ENCODE data around the gene IL17REL. TPM values are rescaled to one million over a fixed set of nuclear protein-coding genes. Genes with fewer than 3 reads are reported as not detected.

Gene IL17REL
- total RNA-seq, 4 donors from 2014 or later = not detected

DNA sequence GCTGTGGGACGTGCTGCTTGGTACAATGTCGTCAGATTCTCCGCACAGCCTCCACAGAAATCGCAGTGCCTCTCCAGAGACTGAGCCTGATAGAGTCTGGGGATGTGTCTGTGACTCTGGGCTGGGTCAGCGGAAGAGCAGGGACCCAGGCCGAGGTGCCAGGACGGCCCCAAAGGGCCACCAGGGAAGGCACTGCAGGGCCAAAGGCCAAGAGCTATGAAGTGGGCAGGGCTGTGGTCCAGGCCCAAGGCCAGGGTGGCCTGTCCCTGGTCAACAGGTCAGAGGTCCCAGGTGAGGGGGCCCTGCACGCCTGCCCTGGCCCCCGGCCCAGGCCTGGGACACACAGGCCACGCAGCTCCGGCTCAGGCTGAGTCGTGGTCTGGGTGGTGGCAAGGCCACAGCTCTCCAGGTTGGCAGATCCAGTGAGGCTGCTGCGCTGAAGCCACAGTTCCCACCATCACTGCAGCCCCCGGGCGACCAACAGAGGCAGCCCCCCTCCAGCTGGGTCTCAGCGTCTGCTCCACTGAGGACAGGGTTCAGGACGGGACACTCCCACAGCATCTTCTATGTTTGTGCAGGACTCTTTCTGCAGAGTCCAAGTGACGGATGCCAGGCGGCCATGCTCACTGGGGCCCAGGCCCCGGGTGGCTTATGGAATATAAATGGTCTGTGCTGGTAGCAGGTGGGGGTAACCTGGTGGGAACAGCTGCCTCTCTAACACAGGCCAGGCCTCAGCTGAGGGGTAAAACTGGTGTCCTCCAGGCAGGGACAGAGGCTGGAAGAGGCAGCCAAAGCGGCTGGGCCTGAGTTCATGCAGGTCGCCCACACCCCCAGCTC, 56.8 kb downstream of the IL17REL start:
- no peak for TF ChIP-seq POLR2A (IDR thresholded peaks at IDR 0.05)
- TF ChIP-seq, protein P1, sequence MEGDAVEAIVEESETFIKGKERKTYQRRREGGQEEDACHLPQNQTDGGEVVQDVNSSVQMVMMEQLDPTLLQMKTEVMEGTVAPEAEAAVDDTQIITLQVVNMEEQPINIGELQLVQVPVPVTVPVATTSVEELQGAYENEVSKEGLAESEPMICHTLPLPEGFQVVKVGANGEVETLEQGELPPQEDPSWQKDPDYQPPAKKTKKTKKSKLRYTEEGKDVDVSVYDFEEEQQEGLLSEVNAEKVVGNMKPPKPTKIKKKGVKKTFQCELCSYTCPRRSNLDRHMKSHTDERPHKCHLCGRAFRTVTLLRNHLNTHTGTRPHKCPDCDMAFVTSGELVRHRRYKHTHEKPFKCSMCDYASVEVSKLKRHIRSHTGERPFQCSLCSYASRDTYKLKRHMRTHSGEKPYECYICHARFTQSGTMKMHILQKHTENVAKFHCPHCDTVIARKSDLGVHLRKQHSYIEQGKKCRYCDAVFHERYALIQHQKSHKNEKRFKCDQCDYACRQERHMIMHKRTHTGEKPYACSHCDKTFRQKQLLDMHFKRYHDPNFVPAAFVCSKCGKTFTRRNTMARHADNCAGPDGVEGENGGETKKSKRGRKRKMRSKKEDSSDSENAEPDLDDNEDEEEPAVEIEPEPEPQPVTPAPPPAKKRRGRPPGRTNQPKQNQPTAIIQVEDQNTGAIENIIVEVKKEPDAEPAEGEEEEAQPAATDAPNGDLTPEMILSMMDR (IDR thresholded peaks at IDR 0.05) = no peak
- no peak overlapping the region for H3K4me3 ChIP-seq
- 96 to 100% methylated on average over 2 to 4 of the region's 22 CpGs for WGBS, 2 donors
- intact Hi-C loops (cut with DNase I) = no loop called here
- no peaks in the 10 kb centered on the region for H3K27me3 ChIP-seq
- no peak for DNase-seq
- H3K36me3 ChIP-seq = no peaks in the 10 kb centered on the region
- no peaks in the 10 kb centered on the region for H3K9me3 ChIP-seq
- H3K4me1 ChIP-seq = peaks cover 41 to 81% (median 45%) of the 10 kb centered on the region in 3 donors
- peak overlapping the region in 2 of 4 donors; percentile 65 to 89 for H3K27ac ChIP-seq

DNA sequence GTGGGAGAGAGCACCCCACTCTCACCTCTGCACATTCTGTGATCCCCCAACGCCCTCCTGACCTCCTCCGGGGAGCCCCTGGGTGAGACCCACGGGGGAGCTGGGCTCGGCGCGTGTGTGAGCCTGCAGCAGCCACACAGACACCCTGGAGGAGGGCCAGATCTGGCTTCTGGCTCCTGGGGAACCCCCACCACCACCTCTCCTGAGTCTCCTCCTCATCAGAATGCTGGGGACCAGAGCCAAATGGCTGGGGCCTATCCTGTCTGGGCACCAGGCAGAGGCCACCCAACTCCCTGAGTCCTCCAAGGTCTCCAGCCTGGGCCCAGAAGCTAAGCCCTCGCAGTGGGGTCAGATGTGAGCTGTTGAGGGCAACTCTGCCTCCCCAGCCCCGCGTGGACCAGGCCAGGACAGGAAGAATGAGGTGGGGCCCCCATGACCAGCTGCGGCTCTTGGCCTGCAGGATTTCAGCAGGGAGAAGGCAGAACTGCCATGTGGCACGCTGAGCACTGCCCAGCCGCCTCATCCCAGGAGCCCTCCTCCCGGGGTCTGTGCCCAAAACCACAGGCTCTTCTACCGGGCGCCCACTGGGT, 57.5 kb downstream of the IL17REL start:
- no peak overlapping the region for H3K4me3 ChIP-seq
- WGBS, 2 donors = 80% methylated on average over 2 of the region's 15 CpGs; no CpG with 5 or more reads in 1 of the 2 donors
- no peaks in the 10 kb centered on the region for H3K27me3 ChIP-seq
- no peaks in the 10 kb centered on the region for H3K9me3 ChIP-seq
- intact Hi-C loops (cut with DNase I) = no loop called here
- peaks cover 45 to 88% (median 49%) of the 10 kb centered on the region in 3 donors for H3K4me1 ChIP-seq
- DNase-seq = no peak
- H3K27ac ChIP-seq = peak overlapping the region in 2 of 4 donors; percentile 65 to 89
- no peaks in the 10 kb centered on the region for H3K36me3 ChIP-seq
- TF ChIP-seq, protein P1 (IDR thresholded peaks at IDR 0.05) = no peak

DNA sequence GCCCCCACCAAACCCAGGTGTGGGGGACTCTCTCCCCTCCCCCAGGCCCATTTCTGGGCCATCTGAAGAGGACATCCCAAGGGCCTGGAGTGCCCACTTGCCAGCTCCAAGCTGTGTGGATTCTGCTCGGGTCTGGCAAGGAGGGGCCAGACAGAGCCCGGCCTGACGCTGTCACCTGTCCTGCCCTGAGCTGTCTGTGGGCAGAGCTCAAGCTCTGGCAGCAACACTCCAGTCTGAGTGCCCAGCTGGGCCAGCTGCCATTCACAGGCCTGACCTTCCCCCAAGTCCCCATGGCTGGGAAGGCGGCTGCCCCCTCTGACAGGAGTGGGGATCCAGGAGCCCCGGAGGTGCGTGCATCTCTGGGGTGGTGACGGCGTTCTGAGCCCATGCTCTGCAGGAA, 58.2 kb downstream of the IL17REL start:
- H3K9me3 ChIP-seq = no peaks in the 10 kb centered on the region
- peaks cover 45 to 88% (median 51%) of the 10 kb centered on the region in 3 donors for H3K4me1 ChIP-seq
- no peaks in the 10 kb centered on the region for H3K36me3 ChIP-seq
- no peak for TF ChIP-seq POLR2A (IDR thresholded peaks at IDR 0.05)
- TF ChIP-seq, protein P1 (IDR thresholded peaks at IDR 0.05) = no peak
- H3K4me3 ChIP-seq = no peak overlapping the region
- no peak for DNase-seq
- H3K27ac ChIP-seq = peak overlapping the region in 3 of 4 donors; percentile 14 to 89 (median 65)
- WGBS, 2 donors = 70% methylated on average over 2 of the region's 8 CpGs; no CpG with 5 or more reads in 1 of the 2 donors
- intact Hi-C loops (cut with DNase I) = no loop called here
- no peaks in the 10 kb centered on the region for H3K27me3 ChIP-seq

DNA sequence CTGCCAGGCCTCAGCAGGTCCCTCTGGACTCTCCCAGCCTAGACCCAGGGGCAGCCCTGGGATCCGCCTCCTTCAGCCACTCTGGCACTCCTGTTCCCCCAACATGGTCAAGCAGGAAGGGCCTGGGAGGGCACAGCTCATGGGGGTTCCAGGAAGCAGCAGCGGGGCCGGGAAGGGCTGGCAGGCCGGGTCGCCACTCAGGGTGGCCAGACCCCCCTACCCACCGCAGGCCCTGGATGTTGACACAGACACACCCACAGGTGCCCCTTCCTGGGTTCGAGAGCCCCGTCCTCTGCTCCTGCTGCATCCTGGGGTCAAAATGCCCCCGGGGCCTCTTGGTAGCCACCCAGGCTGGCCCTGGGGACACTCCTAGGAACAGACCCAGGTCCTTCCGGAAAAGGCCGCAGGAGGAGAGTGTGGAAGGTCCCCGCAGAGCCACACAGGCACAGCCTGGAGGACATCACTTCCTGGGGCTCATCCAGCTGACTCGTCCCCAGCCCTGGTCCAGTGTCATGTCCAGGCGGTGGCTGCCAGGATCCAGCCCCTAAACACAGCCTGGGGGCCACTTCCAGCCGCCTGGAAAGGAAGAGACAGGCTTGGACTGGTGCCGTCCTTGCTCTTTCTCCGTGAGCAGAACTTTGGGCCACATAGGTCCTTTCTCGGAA, 58.8 kb downstream of the IL17REL start:
- H3K9me3 ChIP-seq = no peaks in the 10 kb centered on the region
- no peaks in the 10 kb centered on the region for H3K27me3 ChIP-seq
- H3K4me1 ChIP-seq = peaks cover 50 to 88% (median 54%) of the 10 kb centered on the region in 3 donors
- H3K4me3 ChIP-seq = no peak overlapping the region
- TF ChIP-seq, protein P1 (IDR thresholded peaks at IDR 0.05) = no peak
- TF ChIP-seq POLR2A (IDR thresholded peaks at IDR 0.05) = no peak
- H3K27ac ChIP-seq = peak overlapping the region in 3 of 4 donors; percentile 14 to 89 (median 65)
- DNase-seq = no peak
- 60% methylated on average over 11 of the region's 18 CpGs; no CpG with 5 or more reads in 1 of the 2 donors for WGBS, 2 donors
- intact Hi-C loops (cut with DNase I) = no loop called here
- H3K36me3 ChIP-seq = no peaks in the 10 kb centered on the region
